Stimulated activated CD8-positive, alpha-beta memory T cell treated with anti-CD3 and anti-CD28 coated beads, Interleukin-7, amount 100 ng/mL, for 48 hours (primary cell): ENCODE data around the gene OR52J3.
"Not testable (repeated sequence)": the region's sequence is repeated elsewhere in the genome, so short reads cannot be mapped to it uniquely, and the experiment has no call there.

ENCODE experiments used
- DNase-seq, 2 donors: peaks; one replicate each; pipeline ENCODE4 v3.0.0-alpha.2; 2020; ENCODE audit warnings: low read depth in 1 of 2; ENCODE audit errors: extremely low read depth in 1 of 2

OR52J3 gene

GRCh38 chr11:5046226-5046625 is at the start of gene OR52J3:
Gene OR52J3, plus strand, starts transcription at chr11:5046526. Its CDS starts 0 bp downstream, at chr11:5046526.
- no peak for DNase-seq

- no peak for DNase-seq
Measured at GRCh38 chr11:5004424-5005274, 41.7 kb upstream of the OR52J3 start.

GRCh38 chr11:5007561-5007960 is 38.8 kb upstream of the OR52J3 start:
- no peak for DNase-seq

DNA sequence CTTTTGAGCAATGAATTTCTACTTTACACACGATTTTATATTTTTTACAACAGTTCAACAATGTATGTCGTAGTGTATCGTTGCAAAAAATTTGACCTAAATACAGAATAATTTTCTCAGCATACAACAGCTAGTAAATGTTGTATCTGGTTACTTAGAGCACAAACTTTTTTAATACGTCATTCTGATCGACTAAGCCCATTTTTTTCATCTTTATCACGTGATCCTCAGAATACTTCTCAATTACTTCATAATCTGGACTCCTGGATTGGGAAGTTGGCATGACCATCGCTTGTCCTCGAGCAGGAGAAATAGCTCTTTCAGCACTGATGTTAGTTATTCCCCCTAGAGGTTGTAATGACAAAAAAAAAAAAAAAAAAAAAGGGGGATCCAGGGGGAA is 35.1 kb upstream of the OR52J3 start:
- DNase-seq, result no peak

DNA sequence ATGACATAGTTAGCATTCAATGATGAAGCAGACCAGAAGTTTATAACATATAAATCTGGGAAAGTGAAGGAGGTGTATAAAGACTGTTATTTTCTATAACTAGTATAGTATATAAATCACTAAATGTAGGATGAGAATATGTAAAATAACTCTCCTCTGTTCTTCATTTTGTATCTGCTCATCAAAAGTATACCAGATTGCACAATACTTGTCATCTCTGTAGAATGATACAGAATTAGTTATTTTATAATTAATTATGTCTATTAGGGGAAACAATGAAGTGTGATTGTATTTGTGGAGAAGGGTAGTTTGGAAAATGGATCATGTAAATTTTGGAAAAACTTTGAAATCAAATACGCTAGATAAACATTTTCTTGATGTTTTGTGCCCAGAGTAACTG is 33.3 kb upstream of the OR52J3 start:
- no peak for DNase-seq

- DNase-seq, result no peak
Measured at GRCh38 chr11:5021996-5022395, 24.3 kb upstream of the OR52J3 start.

DNA sequence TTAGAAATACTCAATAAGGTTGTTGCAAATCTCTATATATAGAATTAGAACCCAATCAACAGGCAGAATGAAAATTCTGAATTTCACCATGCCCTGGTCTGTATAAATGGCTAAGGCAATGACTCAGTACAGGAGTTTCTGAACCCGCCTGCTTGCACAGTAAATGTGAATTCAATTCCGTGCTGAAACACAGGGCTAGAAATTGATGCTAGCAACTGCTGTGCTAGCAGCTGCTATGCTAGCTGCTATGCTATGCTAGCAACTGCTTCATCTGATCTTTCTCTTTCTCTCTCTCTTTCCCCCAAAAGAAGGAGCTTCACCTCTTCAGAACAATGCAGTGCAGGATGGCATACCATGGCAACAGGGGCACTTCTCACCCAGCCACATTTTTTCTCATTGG is 9.7 kb upstream of the OR52J3 start:
- no peak for DNase-seq

GRCh38 chr11:5037926-5038325 is 8.4 kb upstream of the OR52J3 start:
- DNase-seq, result no peak

DNA sequence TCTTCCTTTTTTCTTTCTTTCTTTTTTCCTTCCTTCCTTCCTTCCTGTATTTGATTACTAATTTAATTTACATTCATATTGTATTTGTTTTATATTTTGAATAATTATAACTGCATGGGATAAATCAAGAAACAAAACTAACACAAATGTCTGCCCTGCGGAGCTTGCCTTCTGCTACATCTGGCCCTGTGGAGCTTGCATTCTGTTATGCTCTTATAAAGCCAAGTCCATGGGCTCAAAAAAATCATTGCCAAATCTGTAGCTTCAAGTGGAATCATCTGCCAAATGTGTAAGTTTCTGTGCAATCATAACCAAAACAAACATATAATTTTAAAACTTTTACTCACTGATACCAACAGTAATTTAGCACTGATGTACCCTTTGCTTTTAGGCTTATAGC is 8.0 kb upstream of the OR52J3 start:
- no peak for DNase-seq

DNA sequence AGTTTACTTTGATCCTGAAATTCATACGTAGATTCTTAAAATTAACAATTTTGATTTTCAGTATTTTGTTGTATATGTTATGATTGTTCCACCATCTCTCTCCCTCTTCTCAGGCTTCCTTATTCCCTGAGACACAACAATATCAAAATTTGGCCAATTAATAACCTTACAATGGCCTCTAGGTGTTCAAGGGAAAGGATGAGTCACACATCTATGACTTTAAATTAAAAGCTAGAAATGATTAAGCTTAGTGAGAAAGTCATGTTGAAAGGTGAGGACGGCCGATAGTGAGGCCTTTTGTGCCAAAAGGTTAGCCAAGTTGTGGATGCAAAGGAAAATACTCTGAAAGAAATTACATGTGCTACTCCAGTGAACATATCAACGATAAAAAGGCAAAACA is 5.5 kb upstream of the OR52J3 start:
- no peak for DNase-seq

- no peak for DNase-seq
Measured at GRCh38 chr11:5042091-5042490, 4.2 kb upstream of the OR52J3 start.

DNA sequence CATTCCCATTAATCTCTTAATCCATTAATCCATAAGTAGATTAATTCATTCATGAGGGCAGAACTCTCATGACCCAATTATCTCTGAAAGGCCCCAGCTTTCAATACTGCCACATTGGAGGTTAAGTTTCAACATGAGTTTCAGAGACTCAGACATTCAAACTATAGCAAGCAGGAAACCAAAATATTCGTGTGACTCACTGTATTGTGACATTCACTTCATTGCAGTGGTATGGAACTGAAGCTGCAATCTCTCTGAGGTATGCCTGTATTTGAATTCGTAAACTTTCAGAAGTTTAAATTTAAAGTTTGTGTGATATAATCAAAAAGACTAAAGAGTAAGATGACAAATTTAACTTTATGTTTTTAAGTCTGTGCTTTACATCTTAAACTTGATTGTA is 2.9 kb upstream of the OR52J3 start:
- no peak for DNase-seq

DNA sequence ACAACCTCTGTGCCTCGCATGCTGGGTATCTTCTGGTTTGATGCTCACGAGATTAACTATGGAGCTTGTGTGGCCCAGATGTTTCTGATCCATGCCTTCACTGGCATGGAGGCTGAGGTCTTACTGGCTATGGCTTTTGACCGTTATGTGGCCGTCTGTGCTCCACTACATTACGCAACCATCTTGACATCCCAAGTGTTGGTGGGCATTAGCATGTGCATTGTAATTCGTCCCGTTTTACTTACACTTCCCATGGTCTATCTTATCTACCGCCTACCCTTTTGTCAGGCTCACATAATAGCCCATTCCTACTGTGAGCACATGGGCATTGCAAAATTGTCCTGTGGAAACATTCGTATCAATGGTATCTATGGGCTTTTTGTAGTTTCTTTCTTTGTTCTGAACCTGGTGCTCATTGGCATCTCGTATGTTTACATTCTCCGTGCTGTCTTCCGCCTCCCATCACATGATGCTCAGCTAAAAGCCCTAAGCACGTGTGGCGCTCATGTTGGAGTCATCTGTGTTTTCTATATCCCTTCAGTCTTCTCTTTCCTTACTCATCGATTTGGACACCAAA is 516 bp downstream of the OR52J3 start:
- no peak for DNase-seq

- not testable (repeated sequence) for DNase-seq
Measured at GRCh38 chr11:5058679-5059078, 12.4 kb downstream of the OR52J3 start.

GRCh38 chr11:5059391-5059790 is 13.1 kb downstream of the OR52J3 start, which contains the start of gene OR52E2:
Gene OR52E2, minus strand, starts transcription at chr11:5059627. Its CDS starts 0 bp downstream, at chr11:5059627.
- DNase-seq, result no peak

GRCh38 chr11:5065027-5065426 is 18.7 kb downstream of the OR52J3 start:
- DNase-seq, result no peak

DNA sequence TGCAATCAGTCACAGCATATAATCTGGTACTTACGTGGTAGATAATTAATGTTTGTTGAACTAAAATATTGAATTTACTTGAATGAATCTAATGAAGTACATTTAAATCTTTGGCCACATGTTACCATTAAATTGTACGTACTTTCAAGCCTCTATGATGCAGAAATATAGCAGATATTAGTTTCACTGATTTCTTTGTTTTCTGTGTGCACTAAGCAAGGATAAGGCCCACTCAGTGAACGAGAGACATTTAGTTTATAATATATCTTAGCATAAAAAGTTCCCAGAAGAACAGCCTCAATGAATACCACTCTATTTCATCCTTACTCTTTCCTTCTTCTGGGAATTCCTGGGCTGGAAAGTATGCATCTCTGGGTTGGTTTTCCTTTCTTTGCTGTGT is 22.9 kb downstream of the OR52J3 start, which contains the start of gene OR52E1:
OR52E1 (plus strand) TSS at position 301 of the 400 bp plus-strand sequence.
- no peak for DNase-seq

DNA sequence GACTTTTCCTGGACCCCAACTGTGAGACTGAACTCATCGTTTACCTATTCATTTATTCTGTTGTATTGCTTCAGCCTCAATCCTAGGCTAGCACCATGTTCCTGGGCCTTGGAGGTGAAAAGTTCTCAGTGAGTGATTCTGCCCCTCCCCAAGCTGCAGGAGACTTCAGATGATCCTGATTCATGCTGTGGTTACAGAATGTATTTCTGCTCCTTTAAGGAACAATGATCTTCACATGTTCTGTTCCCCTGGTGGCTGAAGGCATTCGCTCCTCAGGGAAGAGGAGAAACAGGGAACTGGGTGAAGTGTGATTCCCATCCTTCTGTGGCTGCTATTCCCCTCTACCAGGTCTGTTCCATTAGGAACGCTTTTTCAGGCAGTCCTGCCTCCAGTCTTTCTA is 25.5 kb downstream of the OR52J3 start:
- no peak for DNase-seq

GRCh38 chr11:5081405-5081804 is 35.1 kb downstream of the OR52J3 start:
- no peak for DNase-seq

- no peak for DNase-seq
Measured at GRCh38 chr11:5083602-5084001, 37.3 kb downstream of the OR52J3 start.

DNA sequence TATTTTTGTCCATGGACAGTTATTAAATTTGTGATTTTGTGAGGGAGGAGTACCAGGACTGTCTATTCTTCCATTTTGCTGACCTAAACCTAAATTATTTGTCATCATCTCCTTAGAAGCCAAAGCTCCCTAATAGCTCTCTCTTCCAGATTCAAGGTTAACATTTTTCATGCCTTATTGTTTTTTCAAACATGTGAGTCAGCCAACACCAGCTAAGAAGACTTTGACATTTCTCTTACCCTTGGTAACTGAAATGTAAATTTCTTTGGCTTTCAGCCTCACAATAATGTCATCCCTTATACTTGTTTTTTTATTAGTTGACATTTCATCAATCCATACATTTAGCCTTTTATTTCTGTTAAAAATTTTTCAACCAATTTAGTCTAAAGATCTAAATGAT is 42.2 kb downstream of the OR52J3 start:
- no peak for DNase-seq

- no peak for DNase-seq
Measured at GRCh38 chr11:5090668-5091067, 44.3 kb downstream of the OR52J3 start.
